Hematopoietic multipotent progenitor cell treated with erythropoietin and hydrocortisone succinate and interleukin-3 and kit ligand, for 8 days (in vitro differentiated cells): ENCODE measurements around the gene HOXD12.

Source experiments
- DNase-seq: peaks from one replicate; pipeline ENCODE4 v3.0.0-alpha.2; 2015

The HOXD12 gene

GRCh38 chr2:176099728-176100546 is at the start of gene HOXD12:
HOXD12 (plus strand) TSS chr2:176099795; CDS start chr2:176099802, 7 bp downstream.
- DNase-seq: no peak

- no peak for DNase-seq
Measured at GRCh38 chr2:176056406-176056805, 43.2 kb upstream of the HOXD12 start.

- no peak for DNase-seq
Measured at GRCh38 chr2:176063958-176064357, 35.6 kb upstream of the HOXD12 start.

- no peak for DNase-seq
Measured at GRCh38 chr2:176066645-176067588, 32.7 kb upstream of the HOXD12 start.

- no peak for DNase-seq
Measured at GRCh38 chr2:176067589-176068418, 31.8 kb upstream of the HOXD12 start.

GRCh38 chr2:176068419-176068832 is 31.2 kb upstream of the HOXD12 start:
- DNase-seq: no peak

- DNase-seq: no peak
Measured at GRCh38 chr2:176071330-176072291, 28.0 kb upstream of the HOXD12 start.

GRCh38 chr2:176072292-176072669 is 27.3 kb upstream of the HOXD12 start:
- DNase-seq: no peak

- DNase-seq: no peak
Measured at GRCh38 chr2:176072951-176073904, 26.4 kb upstream of the HOXD12 start.

GRCh38 chr2:176074919-176075425 is 24.6 kb upstream of the HOXD12 start:
- no peak for DNase-seq

- DNase-seq: no peak
Measured at GRCh38 chr2:176075481-176075880, 24.1 kb upstream of the HOXD12 start.

- DNase-seq: no peak
Measured at GRCh38 chr2:176076063-176076462, 23.5 kb upstream of the HOXD12 start.

- DNase-seq: no peak
Measured at GRCh38 chr2:176076796-176077195, 22.8 kb upstream of the HOXD12 start.

- no peak for DNase-seq
Measured at GRCh38 chr2:176078541-176079284, 20.9 kb upstream of the HOXD12 start.

- no peak for DNase-seq
Measured at GRCh38 chr2:176079285-176079830, 20.2 kb upstream of the HOXD12 start.

- DNase-seq: peak; percentile 66
Measured at GRCh38 chr2:176079831-176080539, 19.6 kb upstream of the HOXD12 start.

- DNase-seq: no peak
Measured at GRCh38 chr2:176080540-176081375, 18.8 kb upstream of the HOXD12 start.
